HG03135 (cell line): ENCODE measurements around the gene NGDN.
"Not testable (repeated sequence)": the region's sequence is repeated elsewhere in the genome, so short reads cannot be mapped to it uniquely, and the experiment has no call there.

Experiments
- ATAC-seq: cut with Tn5 transposase; IDR thresholded peaks from one replicate; pipeline ENCODE4 v1.9.1; 2021; ENCODE audit warnings: mild to moderate bottlenecking, moderate library complexity; ENCODE audit not compliant: unreplicated experiment

Gene NGDN

DNA sequence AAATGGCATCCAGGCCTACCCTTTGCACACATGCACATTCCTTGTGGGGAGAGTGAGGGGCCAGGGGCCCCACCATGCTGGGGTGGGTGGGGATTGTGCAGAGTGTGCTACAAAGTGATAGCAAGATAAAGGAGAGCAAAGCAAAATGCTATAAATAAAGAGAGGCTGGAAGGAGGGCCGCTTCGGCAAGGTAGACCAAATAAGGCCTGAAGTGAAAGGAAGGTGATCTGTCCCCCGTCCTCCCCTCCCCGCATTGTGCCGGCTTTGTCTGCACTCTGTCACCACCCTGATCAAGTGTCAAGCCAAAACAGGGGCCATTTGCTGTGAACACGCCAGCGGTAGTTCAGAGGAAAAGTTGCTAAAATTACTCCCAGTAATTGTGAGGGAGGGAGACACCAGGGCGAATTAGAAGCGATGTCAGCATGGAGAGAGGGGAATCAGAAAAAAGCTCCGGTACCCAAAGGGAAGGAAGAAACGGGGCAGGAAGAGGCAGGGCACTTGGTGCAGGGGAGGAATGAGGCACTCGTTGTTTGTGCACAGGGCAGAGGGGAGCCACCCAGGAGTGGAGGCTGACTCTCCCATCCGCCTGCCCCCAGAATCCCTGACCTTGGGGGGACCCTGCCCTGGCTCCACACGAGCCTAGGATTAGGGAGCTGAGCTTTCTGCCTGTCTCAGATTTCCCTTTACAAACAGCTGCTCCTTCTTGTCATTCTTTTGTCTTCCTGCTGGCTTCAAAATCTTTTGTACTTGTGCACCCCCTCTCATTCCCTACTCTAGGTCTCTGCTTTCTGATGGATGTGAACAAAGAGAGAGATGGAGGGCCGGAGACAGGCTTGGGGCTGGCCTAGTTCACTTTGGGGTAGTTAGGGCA lies 31.2 kb upstream of the NGDN start:
- no peak for ATAC-seq

DNA sequence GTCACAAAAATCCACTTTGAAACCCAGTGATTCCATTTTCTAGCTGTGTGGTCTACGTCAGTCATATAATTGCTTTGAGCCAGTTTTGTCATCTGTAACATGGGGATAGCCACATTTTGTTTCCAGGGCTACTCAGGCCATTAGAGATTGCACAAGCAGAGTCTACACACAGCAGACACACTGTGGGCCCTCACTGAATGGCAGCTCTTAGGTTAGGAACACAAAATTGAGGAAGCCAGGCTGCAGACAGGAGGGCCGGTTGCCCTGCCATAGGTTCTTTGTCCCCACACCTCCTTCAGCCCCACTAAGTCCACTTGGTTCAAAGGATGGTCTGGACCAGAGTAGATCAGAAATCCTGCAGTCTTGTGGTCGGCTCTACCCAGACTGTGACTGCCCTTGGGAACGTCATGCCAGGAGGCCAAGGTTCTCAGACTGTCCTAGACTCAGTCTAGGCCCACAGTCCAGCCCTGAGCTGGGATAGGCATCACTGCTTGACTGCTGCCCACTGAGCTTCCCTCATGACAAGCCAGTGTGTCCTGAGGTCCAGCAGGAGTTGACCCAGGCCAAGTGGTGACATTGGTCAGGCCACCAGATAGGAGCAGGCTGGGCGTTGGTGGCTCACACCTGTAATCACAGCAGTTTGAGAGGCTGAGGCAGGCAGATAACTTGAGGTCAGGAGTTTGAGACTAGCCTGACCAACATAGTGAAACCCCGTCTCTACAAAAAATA lies 30.2 kb upstream of the NGDN start:
- no peak for ATAC-seq

DNA sequence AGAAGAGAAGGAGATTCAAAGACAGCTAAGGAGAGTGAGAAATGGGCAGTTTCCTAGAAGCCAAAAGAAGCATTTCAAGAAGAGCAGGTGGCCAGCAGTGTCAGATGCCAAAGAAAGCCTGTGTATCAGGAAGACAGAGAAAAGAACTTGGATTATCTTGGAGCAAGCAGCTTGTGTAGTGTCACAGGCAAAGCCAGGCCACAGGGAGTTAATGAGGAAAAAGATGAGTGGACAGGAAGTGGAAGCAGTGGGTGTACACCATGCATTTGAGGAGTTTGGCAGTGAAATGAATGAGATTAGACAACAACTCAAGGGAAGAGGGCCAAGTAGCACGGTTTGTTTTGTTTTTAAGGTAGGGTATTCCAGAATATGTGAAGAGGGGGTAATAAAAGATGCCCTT lies 28.4 kb upstream of the NGDN start:
- no peak for ATAC-seq

DNA sequence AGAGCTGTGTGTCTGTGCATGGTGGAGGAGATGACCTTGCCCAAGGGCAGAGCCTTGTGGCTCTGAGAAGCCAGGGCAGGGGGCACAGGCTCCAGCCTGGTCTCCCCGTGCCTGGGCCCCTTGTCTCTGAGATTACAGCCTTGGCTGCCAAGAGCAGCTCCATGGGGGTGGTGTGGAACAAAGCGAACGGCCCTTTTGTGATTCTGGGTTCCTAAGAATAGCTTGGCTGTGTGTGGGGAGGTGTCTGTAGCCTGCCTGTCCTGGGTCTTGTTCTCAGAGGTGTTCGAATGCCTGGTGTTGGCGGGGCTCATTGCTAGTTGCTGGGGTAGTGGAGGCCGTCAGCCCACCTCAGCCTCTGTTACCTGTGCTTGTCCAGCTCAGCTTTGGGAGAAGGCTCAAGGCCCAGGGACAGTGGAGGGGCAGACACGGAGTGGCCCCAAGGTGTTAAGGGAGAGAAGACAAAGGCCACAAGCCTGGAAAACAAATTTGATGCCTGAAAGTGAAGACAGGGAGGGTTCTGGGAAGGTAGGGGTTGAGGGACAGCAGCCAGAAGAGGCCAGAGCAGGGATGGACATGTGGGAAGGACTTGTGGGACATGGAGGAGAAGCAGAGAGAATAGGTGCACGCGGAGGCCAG lies 26.7 kb upstream of the NGDN start:
- no peak for ATAC-seq

DNA sequence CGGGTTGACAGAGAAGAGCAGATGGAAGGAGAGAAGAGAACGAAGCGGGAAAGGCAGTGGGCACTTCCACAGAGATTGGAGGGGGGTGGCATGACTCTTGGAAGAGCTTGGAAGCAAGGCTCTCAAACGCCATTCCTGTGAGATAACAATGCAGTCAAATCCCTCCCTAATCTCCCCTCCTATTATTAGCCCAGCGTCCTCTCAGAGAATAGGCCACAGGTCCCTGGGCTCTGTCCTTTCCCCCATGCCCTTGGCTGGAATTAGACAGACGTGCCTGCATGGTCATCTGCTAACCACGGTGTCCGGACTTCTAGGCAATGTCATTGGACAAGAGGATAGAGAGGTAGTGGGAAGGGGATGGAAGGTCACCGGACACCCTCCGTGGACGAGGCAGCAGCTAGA lies 26.1 kb upstream of the NGDN start:
- no peak for ATAC-seq

DNA sequence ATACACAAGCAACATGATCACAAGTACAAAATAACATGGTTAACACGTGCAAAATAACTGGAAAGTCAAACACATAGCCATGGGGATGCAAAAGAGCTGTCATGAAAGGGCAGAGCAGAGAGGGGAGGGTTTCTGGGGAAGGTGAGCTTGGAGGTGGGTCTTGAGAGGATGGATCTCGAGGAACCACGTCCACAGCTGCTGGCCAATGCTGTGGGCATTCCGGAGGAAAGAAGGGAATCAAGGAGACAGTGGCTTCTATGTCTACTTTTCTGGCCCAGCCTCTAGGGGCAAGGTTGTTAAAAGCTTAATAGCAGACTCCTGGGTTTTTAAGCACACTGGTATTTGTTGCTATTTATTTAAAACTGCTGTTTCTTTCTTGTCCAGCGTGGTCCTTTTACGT lies 25.6 kb upstream of the NGDN start:
- no peak for ATAC-seq

DNA sequence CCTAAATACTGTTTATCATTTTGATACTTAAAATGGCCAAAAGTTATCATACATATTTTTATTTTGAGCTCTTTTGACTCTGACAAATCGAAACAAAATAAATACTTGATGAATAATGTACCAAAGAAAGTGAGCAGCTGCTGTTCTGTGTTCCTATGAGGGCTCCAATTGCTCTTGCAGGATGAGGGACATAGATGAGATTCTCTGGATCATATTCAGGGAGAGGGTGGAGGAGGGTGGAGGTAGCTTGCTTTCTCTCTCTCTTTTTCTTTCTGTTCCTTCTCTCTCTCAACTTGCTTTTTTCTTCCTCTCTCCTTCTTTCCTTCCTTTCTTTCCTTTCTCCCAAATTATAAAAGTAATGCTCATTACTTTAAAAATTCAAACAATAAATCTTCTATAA lies 25.2 kb upstream of the NGDN start:
- no peak for ATAC-seq

DNA sequence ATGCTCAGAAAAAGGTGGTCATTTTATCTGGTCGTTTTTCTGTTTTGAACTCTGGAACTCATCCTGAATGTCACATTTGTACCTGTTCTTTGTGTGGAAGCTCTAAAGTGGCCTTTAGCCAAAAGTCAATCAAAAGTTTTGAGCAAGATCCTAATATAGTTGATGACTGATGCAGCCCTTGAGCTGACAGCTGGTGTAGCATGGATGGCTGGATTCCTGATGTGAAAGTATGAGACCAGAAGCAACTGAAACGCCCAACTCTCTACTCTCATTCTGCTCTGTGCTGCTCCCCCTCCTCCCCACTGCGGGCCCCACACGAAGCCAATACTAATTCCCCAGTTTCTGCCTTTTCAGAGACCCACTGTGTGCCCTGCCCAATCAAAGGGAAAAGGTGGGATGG lies 23.7 kb upstream of the NGDN start:
- no peak for ATAC-seq

DNA sequence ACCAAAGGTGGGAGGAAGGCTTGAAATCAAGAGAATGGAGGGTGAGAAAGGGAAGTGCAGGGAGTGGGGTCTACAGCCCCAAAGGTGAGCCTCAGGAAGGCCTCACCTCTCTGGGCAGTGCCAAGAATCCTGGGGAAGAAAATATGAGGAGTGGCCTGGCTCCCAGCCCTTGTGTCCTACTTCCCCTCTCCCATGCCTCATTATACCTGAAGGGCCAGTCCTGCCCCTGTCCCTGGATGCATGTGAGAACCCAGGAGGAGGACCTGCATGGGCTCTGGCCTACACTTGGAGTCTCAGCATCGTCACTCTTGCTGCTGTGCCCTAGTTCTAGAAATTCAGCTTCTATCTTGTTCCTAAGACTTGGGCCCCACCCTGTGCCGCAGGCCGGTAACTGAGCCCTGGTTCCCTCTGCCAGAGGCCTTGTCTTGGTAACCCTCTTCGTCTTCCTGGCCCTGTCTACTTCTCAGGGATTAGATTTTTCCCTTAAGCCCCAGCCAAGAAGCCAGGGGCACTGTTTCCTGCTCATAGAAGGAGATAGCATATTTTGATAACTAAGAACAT lies 23.1 kb upstream of the NGDN start:
- ATAC-seq = no peak

DNA sequence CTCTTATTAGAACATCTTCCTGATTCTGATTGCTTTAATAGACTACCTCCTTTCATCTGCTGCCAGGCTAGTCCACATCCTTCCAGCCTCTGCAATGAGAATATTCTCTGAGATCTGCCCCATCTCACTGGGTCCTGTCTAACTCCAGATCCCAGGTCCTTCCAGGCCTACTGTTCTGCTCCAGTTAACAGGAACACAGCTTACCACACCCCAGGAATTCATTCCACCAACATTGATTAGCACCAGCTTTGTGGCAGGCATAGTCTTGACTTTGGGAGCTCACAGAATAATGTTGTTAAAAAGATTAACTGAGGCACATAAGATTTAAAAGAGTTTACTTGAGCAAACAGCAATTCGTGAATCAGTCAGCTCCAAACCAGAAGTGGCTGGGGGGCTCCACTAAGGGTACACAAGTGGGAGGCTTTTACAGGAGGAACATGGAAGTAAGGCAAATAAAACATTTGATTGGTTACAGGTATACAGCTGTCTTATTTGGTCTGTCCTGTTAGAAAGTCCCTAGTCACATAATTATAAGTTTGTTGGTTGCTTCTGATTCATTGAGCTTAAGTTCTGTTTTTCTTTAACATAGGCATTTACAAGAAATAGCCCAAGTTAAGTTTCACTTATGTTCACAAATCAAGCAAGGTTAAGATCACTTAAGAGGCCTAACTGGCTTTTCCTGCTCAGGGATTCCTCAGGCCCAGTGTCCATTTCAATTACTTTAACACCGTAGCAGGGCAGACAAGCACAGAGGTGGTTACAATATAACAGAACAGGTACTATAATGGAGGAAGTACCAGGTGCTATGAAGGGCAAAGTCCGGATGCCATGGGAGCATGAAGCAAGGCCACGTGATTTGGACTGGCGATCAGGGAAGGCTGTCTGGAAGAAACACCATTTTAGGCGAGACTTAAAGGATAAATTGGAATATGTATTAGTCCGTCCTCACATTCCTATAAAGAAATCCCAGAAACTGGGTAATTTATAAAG lies 21.8 kb upstream of the NGDN start:
- ATAC-seq = no peak

DNA sequence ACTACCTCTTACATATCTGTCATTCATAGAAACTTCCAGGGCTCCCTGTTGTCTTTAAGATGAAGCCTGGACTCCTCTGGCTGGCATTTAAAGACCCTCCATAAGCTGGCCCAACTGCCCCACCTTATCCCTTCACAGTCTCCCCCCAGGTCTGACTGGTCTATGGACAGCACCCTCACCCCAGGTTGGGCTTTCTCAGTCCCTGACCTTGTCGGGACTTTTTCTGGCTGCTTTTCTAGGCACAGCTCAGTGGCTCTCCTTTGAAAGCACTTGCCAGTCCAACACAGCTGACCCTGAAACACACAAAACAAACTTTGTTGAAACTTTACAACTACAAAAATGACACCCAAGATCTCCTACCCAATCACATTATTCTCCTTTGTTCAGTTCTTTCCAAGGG lies 20.2 kb upstream of the NGDN start:
- no peak for ATAC-seq

DNA sequence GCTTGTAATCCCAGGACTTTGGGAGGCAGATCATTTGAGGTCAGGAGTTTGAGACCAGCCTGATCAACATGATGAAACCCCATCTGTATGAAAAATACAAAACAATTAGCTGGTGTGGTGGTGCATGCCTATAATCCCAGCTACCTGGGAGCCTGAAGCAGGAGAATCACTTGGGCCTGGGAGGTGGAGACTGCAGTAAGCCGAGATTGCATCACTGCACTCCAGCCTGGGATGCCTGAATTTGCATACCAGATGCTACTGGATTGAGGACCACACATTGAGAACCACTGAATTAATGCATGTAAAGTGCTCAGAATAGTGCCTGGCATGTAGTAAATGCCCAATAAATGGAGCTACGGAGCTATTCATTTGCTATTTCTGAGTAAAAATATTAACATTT lies 19.1 kb upstream of the NGDN start:
- ATAC-seq = no peak

DNA sequence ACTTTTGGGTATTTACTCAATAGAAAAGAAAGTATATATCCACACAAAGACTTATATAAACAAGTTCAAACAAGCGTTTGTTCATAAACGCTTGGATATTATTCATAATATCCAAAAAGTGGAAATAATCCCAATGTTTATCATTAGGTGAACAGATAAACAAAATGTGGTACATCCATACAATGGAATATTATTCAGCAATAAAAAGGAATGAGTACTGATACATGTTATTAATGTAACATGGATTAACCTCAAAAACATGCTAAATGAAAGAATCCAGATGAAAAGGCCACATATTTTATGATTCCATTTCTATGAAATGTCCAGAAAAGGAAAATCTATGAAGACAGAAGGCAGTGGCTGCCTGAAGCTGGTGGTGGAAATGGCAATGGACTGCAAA lies 17.3 kb upstream of the NGDN start:
- no peak for ATAC-seq

DNA sequence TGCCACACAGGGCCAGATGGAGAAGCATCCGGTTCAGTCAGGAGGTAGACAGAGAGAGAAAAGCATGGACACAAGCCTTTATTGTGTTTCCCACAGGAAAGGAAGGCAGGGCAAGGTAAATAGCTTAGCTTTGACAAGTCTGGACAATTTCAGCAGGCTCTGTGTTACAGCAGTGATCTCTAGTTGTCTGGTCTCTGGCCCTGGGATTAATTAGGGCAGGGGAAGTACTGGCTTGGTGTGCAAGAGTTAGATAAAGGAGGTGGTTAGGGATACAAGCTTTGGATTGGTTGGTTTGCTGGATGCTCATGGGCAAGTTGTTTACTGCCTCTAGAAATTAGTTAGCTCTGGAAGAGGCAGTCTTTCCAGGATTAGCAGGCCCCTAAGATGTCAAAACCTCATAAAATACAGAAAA lies 15.1 kb upstream of the NGDN start:
- ATAC-seq = no peak

DNA sequence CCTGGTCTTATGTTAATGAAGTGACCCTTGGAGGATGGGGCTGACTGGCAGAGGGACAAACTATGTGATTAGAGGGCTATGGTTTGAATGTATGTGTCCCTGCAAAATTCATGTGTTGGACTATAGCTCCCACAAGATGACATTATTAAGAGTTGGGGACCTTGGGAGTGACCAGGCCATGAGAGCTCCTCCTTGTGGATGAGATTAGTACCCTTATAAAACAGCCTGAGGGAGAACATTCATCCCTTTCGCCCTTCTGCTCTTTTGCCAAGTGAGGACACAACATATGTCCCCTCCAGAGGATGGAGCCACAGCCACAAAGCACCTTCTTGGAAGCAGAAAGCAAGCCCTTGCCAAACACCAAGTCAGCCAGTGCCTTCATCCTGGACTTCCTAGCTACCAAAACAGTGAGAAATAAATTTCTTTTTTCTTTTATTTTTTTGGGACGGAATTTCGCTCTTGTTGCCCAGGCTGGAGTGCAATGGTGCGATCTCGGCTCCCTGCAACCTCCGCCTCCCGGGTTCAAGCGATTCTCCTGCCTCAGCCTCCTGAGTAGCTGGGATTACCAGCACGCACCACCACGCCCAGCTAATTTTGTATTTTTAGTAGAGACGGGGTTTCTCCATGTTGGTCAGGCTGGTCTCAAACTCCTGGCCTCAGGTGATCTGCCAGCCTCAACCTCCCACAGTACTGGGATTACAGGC lies 12.5 kb upstream of the NGDN start:
- not testable (repeated sequence) for ATAC-seq

DNA sequence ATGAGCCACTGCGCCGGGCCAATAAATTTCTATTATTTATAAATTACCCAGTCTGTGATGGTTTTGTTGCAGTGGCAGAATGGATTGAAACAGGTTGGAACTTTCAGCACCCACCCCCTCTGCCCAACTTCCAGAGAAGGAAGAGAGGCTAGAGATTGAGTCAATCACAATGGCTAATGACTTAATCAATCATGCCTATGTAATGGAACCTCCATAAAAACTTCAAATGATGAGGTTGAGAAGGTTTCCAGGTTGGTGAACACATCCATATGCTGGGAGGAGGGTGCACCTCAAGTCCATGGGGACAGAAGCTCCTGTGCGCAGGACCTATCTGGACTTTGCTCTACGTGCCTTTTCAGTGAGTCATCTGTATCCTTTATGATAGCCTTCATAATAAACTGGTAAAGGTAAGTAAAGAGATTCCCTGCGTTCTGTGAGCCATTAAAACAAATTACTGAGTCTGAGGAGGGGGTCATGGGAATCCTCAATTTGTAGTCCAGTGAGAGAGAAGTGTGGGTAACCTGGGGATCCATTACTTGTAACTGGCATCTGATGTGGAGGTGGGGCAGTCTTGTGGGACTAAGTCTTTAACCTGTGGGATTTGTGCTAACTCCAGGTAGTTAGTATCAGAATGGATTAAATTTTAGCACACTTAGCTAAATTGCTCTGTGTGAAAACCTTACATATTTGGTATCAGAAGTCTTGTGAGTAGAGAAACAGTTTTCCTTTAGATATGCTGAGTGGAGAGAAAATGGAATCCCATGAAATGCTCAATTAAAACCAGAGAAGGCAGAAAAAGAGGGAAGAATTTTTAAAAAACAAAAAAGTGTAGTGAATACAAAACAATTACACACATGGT lies 11.7 kb upstream of the NGDN start:
- no peak for ATAC-seq

DNA sequence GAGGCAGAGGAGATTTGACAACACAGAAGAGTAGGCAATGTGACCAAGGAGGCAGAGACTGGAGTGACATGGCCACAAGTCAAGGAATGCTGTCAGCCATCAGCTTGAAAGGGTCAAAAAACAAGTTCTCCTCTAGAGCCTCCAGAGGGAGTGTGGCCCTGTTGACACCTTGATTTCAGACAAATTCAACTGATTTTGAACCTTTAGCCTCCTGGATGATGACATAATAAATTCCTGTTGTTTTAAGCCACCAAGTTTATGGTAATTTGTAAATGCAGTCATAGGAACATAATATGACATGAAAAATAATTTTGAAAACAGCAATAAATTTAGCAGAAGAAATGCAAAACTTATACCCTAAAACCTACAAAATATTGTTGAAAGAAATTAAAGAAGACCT lies 8.5 kb upstream of the NGDN start:
- ATAC-seq = no peak

DNA sequence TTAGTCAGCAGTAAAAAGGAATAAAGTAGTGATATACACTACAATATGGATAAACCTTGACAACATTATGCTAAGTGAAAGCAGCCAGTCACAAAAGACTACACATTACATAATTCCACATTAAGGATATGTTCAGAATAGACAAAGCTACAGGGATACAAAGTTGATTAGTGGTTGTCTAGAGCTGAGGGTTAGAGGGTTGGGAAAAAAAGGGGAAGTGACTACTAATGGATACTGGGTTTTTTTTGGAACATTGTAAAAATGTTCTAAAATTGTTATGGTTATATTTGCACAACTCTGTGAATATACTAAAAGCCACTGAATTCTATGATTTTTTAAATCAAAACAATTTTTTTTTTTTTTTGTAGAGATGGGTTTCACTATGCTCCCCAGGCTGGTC lies 4.8 kb upstream of the NGDN start:
- ATAC-seq = no peak

DNA sequence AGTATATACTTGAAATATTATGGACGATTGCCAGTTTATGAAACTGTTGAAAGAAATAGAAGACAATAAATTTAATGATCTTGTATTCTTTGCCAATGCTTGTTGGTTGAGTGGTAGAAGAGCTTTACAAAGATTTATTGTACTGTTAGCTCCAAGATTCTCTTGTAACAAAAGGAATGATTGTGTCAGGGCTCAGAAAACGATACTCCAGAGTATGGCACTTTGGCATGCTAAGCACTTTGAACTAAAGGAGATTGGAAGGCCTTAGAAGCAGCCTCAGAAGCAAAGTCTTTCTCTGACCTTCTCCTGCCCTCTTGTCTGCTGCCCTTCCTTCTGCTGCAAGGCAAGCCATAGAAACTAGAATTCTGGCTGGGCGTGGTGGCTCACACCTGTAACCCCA lies 4.2 kb upstream of the NGDN start:
- no peak for ATAC-seq
